ENCODE measurements around the gene MRAS. TPM values are rescaled to one million over a fixed set of nuclear protein-coding genes. Genes with fewer than 3 reads are reported as not detected.

The MRAS gene
- total RNA-seq, 1 donor from 2014 or later: 41.5 TPM

GRCh38 chr3:138331143-138331894, 17.1 kb upstream of the MRAS start:
- no peak overlapping the region for H3K27ac Mint-ChIP-seq (ENCODE audit: unreplicated experiment)
- no peaks in the 10 kb centered on the region for H3K36me3 Mint-ChIP-seq (ENCODE audit: unreplicated experiment)
- TF ChIP-seq CTCF (IDR thresholded peaks at IDR 0.05; ENCODE audit: partially characterized antibody, unreplicated experiment): no peak
- no peak for DNase-seq
- H3K9me3 Mint-ChIP-seq (ENCODE audit: unreplicated experiment): peaks cover 7% of the 10 kb centered on the region
- H3K4me3 Mint-ChIP-seq (ENCODE audit: unreplicated experiment): no peak overlapping the region
- peaks cover 3% of the 10 kb centered on the region for H3K27me3 Mint-ChIP-seq (ENCODE audit: unreplicated experiment)
- H3K4me1 Mint-ChIP-seq (ENCODE audit: low read depth, unreplicated experiment): peaks cover 7% of the 10 kb centered on the region

GRCh38 chr3:138332472-138333073, 15.8 kb upstream of the MRAS start:
- H3K4me3 Mint-ChIP-seq (ENCODE audit: unreplicated experiment): no peak overlapping the region
- DNase-seq: no peak
- peaks cover 7% of the 10 kb centered on the region for H3K9me3 Mint-ChIP-seq (ENCODE audit: unreplicated experiment)
- no peak overlapping the region for H3K27ac Mint-ChIP-seq (ENCODE audit: unreplicated experiment)
- peaks cover 7% of the 10 kb centered on the region for H3K4me1 Mint-ChIP-seq (ENCODE audit: low read depth, unreplicated experiment)
- H3K36me3 Mint-ChIP-seq (ENCODE audit: unreplicated experiment): no peaks in the 10 kb centered on the region
- peak; percentile 74 for TF ChIP-seq CTCF (IDR thresholded peaks at IDR 0.05; ENCODE audit: partially characterized antibody, unreplicated experiment)
- H3K27me3 Mint-ChIP-seq (ENCODE audit: unreplicated experiment): peaks cover 3% of the 10 kb centered on the region

- no peak for DNase-seq
- Mint-ChIP-seq H3K27me3 (ENCODE audit: unreplicated experiment) (peaks cover 3% of the 10 kb centered on the region), H3K4me1 (ENCODE audit: low read depth, unreplicated experiment) (peaks cover 15% of the 10 kb centered on the region), H3K27ac (ENCODE audit: unreplicated experiment) (no peak overlapping the region), H3K9me3 (ENCODE audit: unreplicated experiment) (peaks cover 5% of the 10 kb centered on the region), H3K36me3 (ENCODE audit: unreplicated experiment) (no peaks in the 10 kb centered on the region), H3K4me3 (ENCODE audit: unreplicated experiment) (no peak overlapping the region)
- no peak for TF ChIP-seq CTCF (IDR thresholded peaks at IDR 0.05; ENCODE audit: partially characterized antibody, unreplicated experiment)
These were observed 13.8 kb upstream of the MRAS start for GRCh38 chr3:138334608-138335007.

- Mint-ChIP-seq H3K27me3 (ENCODE audit: unreplicated experiment) (no peaks in the 10 kb centered on the region), H3K4me1 (ENCODE audit: low read depth, unreplicated experiment) (peaks cover 8% of the 10 kb centered on the region), H3K36me3 (ENCODE audit: unreplicated experiment) (no peaks in the 10 kb centered on the region), H3K4me3 (ENCODE audit: unreplicated experiment) (no peak overlapping the region), H3K9me3 (ENCODE audit: unreplicated experiment) (peaks cover 3% of the 10 kb centered on the region), H3K27ac (ENCODE audit: unreplicated experiment) (no peak overlapping the region)
- DNase-seq: no peak
- TF ChIP-seq CTCF (IDR thresholded peaks at IDR 0.05; ENCODE audit: partially characterized antibody, unreplicated experiment): no peak
These were observed 11.9 kb upstream of the MRAS start for GRCh38 chr3:138336454-138336999.

- H3K27ac Mint-ChIP-seq (ENCODE audit: unreplicated experiment): no peak overlapping the region
- H3K27me3 Mint-ChIP-seq (ENCODE audit: unreplicated experiment): no peaks in the 10 kb centered on the region
- no peak for DNase-seq
- H3K9me3 Mint-ChIP-seq (ENCODE audit: unreplicated experiment): no peaks in the 10 kb centered on the region
- H3K4me3 Mint-ChIP-seq (ENCODE audit: unreplicated experiment): no peak overlapping the region
- peaks cover 8% of the 10 kb centered on the region for H3K4me1 Mint-ChIP-seq (ENCODE audit: low read depth, unreplicated experiment)
- no peaks in the 10 kb centered on the region for H3K36me3 Mint-ChIP-seq (ENCODE audit: unreplicated experiment)
- TF ChIP-seq CTCF (IDR thresholded peaks at IDR 0.05; ENCODE audit: partially characterized antibody, unreplicated experiment): no peak
These were observed 10.1 kb upstream of the MRAS start for GRCh38 chr3:138338244-138338643.

Measured in glutamatergic neuron (in vitro differentiated cells).